HL-60 (cell line): ENCODE measurements around the gene LAMA3.

ENCODE experiments used
- DNase-seq, 2 experiments: peaks; one replicate each; pipeline ENCODE4 v3.0.0-alpha.2; 2010 to 2020; ENCODE audit warnings: low read depth in 1 of 2, low spot score in 1 of 2
- H3K27ac ChIP-seq: fragments of 250-450 bp; sonication (Bioruptor Pico); replicated peaks from 2 replicates; pipeline ENCODE4 v1.5.1; 2020; ENCODE audit warnings: mild to moderate bottlenecking, moderate library complexity
- H3K27me3 ChIP-seq: fragments of 250-450 bp; sonication (Bioruptor Pico); 2 replicates; pipeline ENCODE4 v1.5.1; 2021; ENCODE audit warnings: mild to moderate bottlenecking, moderate library complexity; ENCODE audit not compliant: insufficient read depth, poor library complexity, severe bottlenecking
- H3K4me3 ChIP-seq: replicated peaks from 2 replicates; pipeline ENCODE4 v1.5.1; 2011; ENCODE audit warnings: mild to moderate bottlenecking, control low read depth, low read length; ENCODE audit not compliant: insufficient read depth
- GABPA ChIP-seq: IDR thresholded peaks from 2 replicates; pipeline ENCODE4 v1.6.1; 2012; ENCODE audit warnings: low read depth
- POLR2AphosphoS5 ChIP-seq: IDR thresholded peaks from 2 replicates; pipeline ENCODE4 v1.6.1; 2012; ENCODE audit warnings: low read depth
- SPI1 ChIP-seq: IDR thresholded peaks from 2 replicates; pipeline ENCODE4 v1.6.1; 2012; ENCODE audit warnings: low read depth, mild to moderate bottlenecking, borderline replicate concordance
- TF ChIP-seq, protein P1 (sequence below): IDR thresholded peaks from 2 replicates; pipeline ENCODE4 v1.6.1; 2012; ENCODE audit warnings: low read depth; ENCODE audit not compliant: insufficient replicate concordance
- TF ChIP-seq, protein P2 (sequence below): IDR thresholded peaks from one replicate; pipeline ENCODE4 v1.5.1; 2011; ENCODE audit warnings: low read length, control low read depth, inconsistent platforms; ENCODE audit not compliant: insufficient read depth

LAMA3 gene

DNA sequence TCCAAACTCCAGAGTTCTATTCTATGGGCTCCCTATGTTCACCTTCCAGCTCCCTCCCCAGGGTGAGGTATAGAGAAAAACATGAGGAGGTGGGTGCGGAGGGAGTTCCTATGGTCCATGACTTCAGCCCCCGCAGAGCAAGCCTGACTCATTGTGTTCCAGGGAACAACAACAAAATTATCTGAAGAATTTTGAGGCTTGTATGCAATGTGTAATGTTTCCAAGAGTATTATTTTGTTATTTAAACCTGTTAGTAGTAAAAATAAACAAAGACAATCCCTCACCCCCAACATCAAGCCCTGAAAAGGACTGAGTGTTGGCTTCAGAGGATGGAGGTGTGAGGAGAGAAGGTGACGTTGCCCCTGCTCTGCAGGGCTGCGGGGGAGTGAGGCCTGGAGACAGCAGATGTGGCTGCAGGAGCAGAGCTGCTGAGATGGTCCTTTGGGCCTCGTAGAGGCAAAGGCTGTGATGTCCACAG lies 29.0 kb downstream of the LAMA3 start:
- DNase-seq, result no peak
- Histone ChIP-seq H3K27ac (no peak overlapping the region), H3K27me3 (peaks cover 3% of the 10 kb centered on the region), H3K4me3 (no peak overlapping the region)
- TF ChIP-seq, protein P1, sequence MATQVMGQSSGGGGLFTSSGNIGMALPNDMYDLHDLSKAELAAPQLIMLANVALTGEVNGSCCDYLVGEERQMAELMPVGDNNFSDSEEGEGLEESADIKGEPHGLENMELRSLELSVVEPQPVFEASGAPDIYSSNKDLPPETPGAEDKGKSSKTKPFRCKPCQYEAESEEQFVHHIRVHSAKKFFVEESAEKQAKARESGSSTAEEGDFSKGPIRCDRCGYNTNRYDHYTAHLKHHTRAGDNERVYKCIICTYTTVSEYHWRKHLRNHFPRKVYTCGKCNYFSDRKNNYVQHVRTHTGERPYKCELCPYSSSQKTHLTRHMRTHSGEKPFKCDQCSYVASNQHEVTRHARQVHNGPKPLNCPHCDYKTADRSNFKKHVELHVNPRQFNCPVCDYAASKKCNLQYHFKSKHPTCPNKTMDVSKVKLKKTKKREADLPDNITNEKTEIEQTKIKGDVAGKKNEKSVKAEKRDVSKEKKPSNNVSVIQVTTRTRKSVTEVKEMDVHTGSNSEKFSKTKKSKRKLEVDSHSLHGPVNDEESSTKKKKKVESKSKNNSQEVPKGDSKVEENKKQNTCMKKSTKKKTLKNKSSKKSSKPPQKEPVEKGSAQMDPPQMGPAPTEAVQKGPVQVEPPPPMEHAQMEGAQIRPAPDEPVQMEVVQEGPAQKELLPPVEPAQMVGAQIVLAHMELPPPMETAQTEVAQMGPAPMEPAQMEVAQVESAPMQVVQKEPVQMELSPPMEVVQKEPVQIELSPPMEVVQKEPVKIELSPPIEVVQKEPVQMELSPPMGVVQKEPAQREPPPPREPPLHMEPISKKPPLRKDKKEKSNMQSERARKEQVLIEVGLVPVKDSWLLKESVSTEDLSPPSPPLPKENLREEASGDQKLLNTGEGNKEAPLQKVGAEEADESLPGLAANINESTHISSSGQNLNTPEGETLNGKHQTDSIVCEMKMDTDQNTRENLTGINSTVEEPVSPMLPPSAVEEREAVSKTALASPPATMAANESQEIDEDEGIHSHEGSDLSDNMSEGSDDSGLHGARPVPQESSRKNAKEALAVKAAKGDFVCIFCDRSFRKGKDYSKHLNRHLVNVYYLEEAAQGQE, result no peak
- TF ChIP-seq POLR2AphosphoS5 (no peak), GABPA (no peak), SPI1 (no peak)
- TF ChIP-seq, protein P2, sequence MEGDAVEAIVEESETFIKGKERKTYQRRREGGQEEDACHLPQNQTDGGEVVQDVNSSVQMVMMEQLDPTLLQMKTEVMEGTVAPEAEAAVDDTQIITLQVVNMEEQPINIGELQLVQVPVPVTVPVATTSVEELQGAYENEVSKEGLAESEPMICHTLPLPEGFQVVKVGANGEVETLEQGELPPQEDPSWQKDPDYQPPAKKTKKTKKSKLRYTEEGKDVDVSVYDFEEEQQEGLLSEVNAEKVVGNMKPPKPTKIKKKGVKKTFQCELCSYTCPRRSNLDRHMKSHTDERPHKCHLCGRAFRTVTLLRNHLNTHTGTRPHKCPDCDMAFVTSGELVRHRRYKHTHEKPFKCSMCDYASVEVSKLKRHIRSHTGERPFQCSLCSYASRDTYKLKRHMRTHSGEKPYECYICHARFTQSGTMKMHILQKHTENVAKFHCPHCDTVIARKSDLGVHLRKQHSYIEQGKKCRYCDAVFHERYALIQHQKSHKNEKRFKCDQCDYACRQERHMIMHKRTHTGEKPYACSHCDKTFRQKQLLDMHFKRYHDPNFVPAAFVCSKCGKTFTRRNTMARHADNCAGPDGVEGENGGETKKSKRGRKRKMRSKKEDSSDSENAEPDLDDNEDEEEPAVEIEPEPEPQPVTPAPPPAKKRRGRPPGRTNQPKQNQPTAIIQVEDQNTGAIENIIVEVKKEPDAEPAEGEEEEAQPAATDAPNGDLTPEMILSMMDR, result no peak

DNA sequence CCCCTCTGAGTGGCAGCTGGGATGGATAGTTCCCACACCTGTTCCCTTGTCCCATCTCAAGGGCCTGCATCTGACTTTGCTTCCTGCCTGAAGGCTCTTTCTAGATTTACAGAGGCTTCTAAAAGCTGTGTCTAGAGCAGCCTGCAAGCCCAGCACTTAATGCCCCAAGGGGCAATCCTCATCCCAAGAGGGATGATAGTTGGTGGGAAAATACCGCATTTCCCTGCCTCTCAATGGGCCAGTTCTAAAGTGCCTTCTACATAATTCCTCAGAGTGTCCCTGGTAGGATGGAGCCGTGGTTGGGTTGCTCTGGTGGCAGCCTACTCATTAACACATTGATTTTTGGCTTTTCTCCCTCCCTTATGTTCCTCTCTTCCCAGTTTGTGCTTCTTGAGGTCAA lies 29.5 kb downstream of the LAMA3 start:
- H3K27ac ChIP-seq, result no peak overlapping the region
- no peak for DNase-seq

DNA sequence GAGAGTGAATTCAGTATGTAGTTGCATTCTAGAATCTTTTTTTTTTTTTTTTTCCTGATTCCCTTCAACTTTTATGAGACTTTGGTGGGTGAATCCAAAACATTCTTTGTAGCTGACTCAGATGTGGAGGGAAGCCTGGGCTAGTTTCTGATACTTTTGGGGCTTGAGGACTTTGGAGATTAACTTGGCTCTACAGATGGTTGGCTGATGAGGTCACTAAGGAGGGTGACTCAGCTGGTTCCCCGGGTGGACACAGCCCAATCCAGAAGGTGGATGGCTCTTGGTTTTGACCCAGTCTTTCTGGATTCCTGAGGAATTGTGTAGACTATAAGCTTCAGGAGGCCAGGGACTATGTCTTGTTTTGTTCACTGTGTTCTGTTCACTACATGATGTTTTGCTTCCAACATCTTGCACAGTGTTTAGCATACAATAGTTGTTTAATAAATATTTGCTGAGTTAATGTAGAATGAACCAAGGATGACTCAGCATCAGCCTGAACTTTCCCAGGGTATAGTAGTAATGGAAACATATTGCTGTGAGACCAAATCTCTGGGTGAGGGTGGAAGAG lies 30.5 kb downstream of the LAMA3 start:
- DNase-seq, result no peak
- peaks cover 5% of the 10 kb centered on the region for H3K27me3 ChIP-seq
- H3K4me3 ChIP-seq, result no peak overlapping the region
- TF ChIP-seq, protein P1, result no peak
- TF ChIP-seq POLR2AphosphoS5, result no peak
- TF ChIP-seq, protein P2, result no peak
- no peak for TF ChIP-seq GABPA
- TF ChIP-seq SPI1, result no peak
- no peak overlapping the region for H3K27ac ChIP-seq

More for the DNA sequence above, 29.5 kb downstream of the LAMA3 start:
- no peak overlapping the region for H3K4me3 ChIP-seq
- TF ChIP-seq GABPA, result no peak
- H3K27me3 ChIP-seq, result peaks cover 5% of the 10 kb centered on the region

DNA sequence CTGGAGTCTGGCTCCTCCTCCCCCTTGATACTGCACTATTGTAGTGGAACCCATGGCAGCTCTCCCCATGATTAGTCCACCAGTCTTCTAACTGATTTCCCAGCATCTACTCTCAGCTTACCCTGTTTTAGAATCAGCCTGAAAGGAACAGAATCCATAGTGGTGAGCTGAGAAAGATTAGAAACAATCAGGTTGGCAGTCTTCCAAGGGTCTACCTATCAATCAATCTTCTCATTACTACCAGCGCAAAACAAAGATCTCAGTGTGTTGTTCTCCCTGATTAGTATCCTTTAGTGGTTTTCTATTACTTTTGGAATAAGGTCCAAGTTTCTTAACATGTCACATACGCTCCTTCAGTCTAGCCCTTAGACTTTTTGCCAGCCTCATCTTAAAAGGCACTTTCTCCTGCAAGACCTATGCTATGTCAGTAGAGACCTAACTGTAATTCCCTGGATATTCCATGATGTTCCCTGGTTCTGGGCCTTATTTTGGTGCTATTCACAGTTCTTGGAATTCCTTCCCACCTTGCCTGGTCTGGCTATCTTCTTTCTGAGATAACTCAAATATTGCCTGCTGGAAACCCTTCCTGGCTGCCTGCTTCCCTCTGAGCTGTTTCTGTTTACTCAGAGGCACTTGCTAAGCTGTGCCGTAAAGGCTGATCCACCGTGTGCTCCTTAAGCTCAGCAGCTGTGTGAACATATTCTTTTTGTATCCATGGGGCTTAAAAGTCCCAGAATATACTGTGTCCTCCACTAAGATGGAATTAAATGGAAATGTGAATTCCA lies 32.6 kb downstream of the LAMA3 start:
- peaks cover 5% of the 10 kb centered on the region for H3K27me3 ChIP-seq
- no peak for DNase-seq
- TF ChIP-seq, protein P2, result no peak
- TF ChIP-seq SPI1, result no peak
- TF ChIP-seq POLR2AphosphoS5, result no peak
- TF ChIP-seq, protein P1, result no peak
- H3K4me3 ChIP-seq, result no peak overlapping the region
- no peak overlapping the region for H3K27ac ChIP-seq
